GM18517 (cell line): Measurements from ENCODE around the gene RASGRF2.

Experiments used
- ATAC-seq: cut with Tn5 transposase; IDR thresholded peaks from one replicate; pipeline ENCODE4 v1.9.1; 2021; ENCODE audit warnings: mild to moderate bottlenecking, moderate library complexity; ENCODE audit not compliant: unreplicated experiment

The RASGRF2 gene

DNA sequence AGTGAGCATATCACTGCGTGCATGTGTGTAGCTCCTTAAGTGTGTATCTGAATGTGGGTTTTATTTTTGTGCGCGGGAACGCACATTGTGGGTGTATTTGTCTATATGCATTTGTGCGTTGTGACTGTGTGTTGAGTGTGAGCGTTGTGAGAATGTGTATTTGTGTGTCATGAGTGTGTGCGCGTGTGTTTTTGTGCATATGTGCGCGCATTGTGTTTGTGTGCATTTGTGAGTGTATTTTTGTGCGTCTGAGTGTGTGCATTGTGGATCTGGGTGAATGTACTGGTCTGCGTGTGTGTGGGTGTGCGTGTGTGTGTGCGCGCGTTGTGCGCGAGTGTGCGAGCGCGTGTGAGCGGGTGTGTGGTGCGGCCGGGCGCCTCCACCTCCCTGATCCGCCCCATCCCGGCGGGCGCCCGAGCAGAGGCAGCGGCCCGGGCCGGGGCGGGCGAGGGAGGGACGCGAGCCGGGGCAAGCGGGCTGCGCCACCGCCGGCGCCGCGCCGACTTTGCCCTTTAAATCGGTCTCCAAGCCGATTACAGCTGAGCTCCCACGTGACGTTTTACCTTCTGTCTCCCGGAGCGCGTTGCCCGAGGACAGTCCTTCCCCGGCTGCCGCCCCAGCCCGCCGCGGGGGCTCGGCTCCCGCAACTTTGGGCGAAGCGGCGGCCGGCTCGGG, at the start of gene RASGRF2:
RASGRF2 (plus strand) TSS at position 596 of the 675 bp plus-strand sequence. CDS start 376 bp downstream, outside the sequence.
- ATAC-seq: no peak

DNA sequence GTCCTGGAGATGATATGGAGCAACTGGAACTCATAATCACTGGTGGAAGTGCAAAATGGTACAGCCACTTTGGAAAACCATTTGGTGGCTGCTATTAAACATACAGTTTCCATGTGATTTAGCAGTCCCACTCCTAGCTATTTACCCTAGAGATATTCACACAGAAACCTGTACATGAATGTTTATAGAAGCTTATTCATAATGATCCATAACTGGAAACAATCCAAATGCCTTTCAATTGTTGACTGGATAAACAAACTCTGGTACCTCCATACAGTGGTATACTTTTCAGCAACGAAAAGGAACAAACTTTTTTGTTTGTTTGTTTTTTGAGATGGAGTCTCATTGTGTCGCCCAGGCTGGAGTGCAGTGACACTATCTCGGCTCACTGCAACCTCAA, 47.7 kb upstream of the RASGRF2 start:
- ATAC-seq: no peak

GRCh38 chr5:80915716-80916115, 44.4 kb upstream of the RASGRF2 start:
- ATAC-seq: no peak

- ATAC-seq: no peak
Observed at GRCh38 chr5:80916676-80917075, 43.5 kb upstream of the RASGRF2 start.

DNA sequence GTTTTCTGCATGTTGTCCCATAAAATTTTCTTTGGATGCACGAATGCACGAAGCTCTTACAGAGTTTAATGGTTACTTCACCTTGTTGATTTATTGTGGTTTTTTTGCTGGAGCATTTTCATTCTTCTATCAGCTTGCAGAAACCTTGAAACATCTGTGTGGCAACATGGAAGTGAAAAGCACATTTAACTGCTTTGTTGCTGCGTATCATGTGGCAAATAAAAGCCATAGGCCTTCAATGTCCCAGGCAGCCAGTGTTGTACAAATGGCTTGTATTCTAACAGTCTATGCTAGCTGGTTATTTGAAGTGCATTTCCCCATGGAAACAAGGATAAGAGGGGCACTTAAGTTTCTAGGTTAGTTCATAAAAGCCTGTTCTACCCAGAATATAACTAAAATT, 42.5 kb upstream of the RASGRF2 start:
- ATAC-seq: no peak

DNA sequence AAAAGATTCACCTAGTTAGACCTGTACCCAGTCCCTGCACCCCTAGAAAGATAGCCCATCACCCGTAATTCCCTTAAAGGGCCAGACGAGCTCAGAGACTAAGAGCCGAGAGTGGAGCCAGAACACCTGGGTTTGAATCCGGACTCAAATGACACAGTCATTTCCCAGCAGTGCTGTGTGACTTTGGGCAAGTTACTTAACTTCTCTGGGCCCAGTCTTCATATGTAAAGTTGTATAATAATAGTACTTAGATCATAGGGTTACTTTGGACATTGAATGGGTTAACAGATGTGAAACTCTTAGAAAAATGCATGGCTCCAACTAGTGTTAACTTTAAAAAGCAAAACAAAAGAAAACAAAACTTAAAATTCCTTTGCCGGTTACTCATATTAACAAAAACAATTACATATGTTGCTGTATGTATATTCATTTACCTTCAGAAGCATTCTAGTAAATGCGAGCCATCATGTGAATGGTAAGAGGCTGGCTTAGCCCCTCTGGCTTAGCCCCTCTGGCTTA, 40.4 kb upstream of the RASGRF2 start:
- ATAC-seq: no peak

DNA sequence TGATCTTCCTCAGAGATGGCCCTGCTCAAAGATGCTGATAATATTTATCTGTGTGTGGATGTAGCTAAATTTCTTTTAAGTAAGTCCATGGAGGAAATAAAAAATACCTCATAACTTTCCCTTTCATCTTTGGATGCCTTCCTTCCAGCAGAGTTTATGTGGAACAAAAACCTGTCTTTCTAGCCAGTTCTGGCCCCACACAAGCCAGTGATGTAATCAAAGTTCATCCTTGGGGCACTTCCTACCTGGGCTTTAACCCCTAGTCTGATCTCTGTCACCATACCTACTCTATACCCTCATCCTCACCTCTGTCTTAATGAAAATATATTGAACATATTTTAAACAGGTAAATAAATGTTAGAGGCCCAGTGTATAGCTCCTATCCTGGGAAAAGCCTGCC, 39.8 kb upstream of the RASGRF2 start:
- no peak for ATAC-seq

DNA sequence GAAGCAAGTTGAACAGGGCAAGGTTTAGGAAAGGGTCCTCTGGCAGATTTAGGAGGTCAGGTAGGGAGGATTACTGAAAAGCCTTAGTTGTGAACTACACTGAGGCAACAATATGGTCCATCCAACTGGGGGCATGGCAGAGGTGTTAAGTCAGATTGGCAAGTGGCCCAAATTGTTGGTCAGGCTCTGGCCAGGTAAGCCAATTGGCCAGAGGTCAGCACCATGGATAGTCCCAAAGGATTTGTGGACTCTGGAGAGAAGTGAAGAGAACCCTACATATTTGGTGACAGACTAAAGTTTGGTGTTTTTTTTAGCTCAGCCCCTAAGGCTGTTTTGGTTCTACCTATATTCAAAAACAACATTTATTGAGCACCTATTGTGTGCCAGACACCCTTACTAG, 39.1 kb upstream of the RASGRF2 start:
- no peak for ATAC-seq

- ATAC-seq: no peak
Observed at GRCh38 chr5:80925931-80926330, 34.2 kb upstream of the RASGRF2 start.

DNA sequence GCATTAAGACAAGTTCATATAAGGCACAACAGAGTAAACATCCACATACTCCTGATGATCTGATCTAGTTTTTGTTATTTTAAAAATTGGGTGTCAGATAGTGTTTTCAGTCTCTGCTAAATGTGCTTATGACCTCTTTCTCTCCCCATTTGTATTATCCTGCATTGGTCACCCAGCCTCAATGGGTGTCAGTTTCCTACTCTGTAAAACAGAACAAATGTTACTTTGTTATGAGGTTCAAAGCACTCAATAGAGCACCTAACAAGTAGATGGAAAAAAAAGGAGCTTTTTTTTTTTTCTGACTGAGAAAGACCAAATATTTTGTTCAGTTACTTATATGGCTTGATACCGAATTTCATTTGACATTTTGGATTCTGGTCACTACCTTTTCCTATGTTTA, 33.6 kb upstream of the RASGRF2 start:
- no peak for ATAC-seq

DNA sequence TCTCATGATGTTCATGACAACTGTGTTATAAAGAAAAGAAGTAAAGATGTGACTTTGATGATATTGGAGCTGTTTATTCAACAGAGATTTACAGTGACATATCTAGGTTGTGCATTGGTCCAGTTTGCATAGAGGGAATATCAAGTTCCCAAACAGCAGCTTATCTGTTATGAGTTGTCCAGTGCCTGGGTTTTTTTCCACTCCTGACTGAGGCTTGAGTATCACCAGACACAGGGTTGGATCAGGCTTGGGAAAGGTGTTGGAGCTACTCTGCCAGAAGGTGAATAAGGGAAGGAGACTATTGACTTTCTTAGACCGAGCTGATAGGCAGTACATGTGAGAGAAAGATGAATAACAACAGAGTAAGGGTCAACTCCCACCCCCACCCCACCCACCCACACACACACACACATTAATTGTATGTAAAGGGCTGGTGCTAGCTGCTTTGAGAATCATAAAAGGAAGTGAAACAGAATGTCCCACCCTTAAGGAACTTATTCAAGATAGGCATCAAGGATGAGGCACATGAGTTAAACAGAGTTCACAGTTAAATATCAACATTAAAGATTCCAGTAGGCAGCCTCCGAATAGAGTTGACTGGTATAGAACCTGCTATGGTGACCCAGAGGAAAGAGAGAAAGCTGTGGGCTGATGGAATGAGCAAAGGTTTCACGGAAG, 33.0 kb upstream of the RASGRF2 start:
- no peak for ATAC-seq

GRCh38 chr5:80928073-80928472, 32.1 kb upstream of the RASGRF2 start:
- ATAC-seq: no peak

DNA sequence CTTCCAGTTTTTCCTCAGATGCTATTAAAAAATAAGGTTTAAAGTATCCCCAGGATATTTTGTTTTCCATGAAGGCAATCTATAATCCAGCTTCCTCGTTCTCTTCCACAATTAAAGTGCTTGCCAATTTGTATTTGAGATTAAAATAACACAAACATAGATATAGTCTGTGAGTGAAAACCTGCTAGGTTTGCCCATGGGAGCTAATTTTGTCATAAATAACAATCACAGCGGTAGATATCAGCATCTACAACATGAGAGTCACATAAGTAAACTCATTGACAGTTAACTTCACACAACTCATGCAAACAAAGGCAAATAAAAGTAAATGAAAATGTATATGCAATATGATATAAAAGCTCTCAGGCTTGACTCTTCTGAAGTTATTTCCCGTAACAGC, 29.2 kb upstream of the RASGRF2 start:
- ATAC-seq: no peak

DNA sequence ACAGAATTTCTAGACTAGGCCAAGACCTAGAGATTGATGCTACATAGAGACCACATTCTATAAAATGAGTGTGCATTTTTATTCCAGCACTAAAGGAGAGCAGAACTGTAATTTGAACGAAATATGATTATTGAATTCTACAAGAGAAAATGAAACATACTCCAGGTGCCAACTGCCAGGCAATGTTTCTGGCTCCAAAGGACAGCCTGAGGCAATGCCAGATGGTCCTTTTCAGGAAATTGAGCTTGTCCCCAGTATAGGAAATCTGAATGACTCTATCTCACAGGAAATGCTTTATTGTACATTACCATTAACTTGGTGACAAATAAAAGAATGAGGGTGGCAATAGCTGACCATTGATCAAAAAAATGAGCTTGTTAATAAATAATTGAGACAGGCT, 28.8 kb upstream of the RASGRF2 start:
- no peak for ATAC-seq

DNA sequence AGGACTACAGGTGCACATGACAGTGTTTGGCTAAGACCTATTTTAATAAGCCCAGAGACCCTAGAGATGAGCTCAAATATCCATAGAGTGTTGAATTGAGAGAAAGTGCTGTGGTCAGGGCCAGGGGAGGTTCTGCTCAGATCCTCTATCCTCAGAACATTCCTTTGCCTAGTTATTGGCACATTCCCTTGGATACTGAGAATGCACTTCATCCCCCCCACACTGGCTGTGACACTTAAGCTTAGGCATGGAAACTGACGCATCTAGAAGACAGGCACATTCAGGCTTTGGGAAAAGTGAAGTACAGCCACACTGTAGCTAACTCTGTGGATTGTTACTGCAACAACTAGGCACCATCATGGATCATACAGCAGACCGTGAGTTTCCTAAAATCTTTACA, 27.1 kb upstream of the RASGRF2 start:
- no peak for ATAC-seq

- ATAC-seq: no peak
Observed at GRCh38 chr5:80934751-80935150, 25.4 kb upstream of the RASGRF2 start.

DNA sequence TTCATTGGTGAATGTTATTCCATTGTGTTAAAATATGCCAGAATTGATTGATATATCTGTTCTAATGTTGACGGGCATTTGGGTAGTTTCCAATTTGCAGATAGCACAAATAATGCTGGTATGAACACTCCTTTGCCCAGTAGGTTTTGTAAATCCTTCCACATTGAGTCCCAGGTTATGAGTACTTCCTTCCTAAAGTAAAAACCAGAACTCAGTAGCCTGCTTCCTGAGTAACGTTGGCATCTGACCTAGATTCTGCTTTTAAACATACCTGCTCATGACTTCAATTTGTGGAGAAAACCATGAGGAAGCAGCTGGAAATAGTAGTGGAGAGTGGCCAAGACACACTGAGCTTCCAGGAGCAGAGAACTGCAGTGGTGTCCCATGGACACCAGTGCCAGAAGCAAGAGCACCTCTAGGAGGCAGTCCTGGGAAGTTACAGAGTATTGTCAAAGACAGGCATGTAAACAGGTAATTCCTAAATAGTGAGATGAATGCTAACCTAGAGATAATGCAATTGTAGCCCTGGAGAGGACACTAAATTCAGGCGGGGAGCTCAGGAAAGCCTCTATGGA, 24.3 kb upstream of the RASGRF2 start:
- ATAC-seq: no peak

GRCh38 chr5:80936881-80937280, 23.3 kb upstream of the RASGRF2 start:
- no peak for ATAC-seq

DNA sequence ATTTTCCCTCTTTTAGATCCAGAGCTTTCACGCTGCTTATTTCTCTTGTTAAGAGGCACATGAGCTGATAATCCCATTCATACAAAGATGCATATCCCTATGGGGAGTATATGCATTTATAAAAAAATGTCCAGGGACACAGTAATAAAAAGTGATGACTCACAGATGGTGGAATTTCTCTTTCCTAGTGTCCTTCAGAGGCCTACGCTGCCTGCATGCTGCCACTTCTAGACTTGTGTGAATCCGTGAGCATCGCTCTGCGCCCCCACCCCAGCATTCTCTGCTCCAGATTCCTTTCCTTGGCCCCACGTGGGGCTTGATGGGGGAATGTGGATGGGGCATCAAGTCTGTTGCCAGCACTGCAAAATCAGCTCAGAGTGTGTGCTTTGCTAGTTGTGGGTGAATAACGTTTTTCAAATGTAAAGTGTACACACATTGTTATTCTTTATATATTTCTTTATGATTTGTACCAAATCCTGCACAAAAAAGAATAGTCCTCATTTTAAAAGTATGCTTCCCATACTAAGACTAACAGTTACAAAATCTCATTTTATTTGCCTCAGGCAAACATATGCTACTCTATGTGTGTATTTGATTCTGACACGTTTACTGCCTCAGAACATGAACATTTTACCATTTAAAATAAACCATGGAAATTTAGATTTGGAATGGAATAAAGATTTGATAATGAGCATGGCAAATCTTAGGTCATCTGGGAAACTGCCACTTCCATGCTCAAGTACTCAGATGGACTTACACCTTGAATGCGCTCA, 22.4 kb upstream of the RASGRF2 start:
- ATAC-seq: no peak

DNA sequence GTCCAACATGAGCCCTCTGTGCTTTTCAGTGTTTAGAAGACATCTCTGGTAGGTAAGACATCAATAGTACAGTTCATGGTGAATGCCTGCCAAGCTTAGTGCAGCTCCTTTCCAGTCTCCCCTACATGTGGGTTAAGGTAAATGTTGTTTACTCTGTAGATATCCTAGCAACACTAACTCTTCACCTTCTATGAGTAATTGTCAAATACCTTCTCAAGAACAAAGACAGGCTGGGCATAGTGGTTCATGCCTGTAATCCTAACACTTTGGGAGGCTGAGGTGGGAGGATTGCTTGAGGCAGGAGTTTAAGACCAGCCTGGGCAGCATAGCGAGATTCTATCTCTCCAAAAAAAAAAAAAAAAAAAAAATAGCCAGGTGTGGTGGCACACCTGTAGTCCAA, 18.7 kb upstream of the RASGRF2 start:
- ATAC-seq: no peak

- ATAC-seq: no peak
Observed at GRCh38 chr5:80951366-80951765, 8.8 kb upstream of the RASGRF2 start.
